Activated CD4-positive, alpha-beta T cell treated with anti-CD3 and anti-CD28 coated beads, Interleukin-2, amount 50 U/mL, for 24 hours (primary cell): Measurements from ENCODE around the gene RBP2.

Experiments
- DNase-seq, 2 donors: peaks; one replicate each; pipeline ENCODE4 v3.0.0-alpha.2; 2020; ENCODE audit warnings: low read depth in 1 of 2, low spot score in 1 of 2

The RBP2 gene

DNA sequence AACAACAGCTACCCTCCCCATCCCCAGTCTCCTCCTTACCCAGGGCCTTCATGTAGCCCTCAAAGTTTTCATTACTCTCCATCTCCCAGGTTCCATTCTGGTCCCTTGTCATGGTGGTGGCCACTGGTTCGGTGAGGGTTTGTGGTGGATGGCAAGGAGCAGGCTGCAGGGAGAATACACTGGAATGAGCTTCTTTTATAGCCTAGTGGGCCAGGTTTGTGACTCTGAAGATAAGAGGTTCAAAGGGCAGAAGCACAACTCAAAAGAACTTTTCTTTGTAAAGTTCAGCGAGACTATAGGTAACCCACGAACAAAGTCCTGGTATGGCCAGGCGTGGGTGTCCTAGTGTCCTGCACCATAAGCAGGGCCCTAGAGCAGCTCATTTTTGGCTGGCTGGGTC lies at the start of gene RBP2:
Gene RBP2 (minus strand): TSS at position 169 of the 400 bp plus-strand sequence. CDS start 57 bp downstream, at position 112.
- no peak for DNase-seq

- DNase-seq, result no peak
Measured at GRCh38 chr3:139524841-139525636, 48.7 kb upstream of the RBP2 start.

DNA sequence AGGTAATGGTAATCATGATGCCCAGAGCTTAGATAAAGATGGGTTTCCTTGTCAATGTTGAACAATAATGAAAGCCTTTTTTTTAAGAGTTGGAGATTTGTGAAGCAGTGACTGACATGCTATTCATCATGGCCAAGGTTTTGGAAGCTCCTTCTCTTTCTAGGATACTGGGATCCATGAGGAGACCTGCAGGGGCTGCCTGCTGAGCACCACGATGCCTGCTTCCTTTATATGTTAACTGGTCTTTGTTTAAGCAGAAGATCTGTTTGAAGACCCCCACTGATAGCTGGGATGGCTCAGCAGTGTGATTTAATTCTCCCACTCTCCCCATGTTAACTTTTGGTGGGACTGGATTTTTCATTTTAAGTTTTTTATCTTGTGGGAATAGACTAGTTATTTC lies 47.4 kb upstream of the RBP2 start:
- DNase-seq, result no peak

- DNase-seq, result no peak
Measured at GRCh38 chr3:139523166-139523565, 46.9 kb upstream of the RBP2 start.

DNA sequence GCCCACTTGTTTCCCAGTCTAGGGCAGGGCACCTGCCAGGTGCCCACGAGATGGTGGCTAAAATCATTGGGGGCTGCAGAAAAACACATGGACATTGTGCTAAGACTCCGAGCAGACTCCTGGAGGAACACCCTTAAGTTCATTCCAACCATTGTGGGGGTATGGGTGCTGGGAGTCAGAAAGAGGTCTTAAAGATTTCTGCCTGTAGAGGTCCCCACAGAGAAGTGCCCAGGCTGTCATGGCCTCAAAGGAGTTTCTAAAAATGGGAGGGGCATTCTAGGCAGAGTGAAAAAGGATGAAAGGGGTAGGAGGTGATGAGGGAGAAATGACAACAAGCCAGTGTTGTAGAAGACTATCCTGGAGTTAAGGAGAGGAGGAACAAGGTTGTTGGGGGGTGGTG lies 46.1 kb upstream of the RBP2 start:
- no peak for DNase-seq

DNA sequence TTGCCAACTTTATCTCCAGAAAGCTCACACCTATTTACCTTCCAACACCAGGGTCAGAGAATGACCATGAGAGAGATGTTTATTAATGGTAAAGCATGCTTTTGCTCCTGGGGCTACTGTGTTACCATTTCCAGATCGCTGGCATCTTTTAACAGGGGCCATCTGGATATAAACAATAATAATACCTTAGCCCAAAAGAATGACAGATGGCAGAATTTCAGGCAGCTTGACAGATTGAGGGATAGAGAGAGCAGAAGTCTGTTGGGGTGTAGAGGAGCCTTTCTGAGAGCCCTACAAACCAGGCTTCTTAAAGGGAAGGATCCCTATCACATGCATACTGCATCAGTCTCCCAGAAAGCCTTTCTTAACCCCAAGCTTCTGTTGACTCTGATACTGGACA lies 45.5 kb upstream of the RBP2 start:
- DNase-seq, result no peak

- no peak for DNase-seq
Measured at GRCh38 chr3:139521144-139521543, 44.8 kb upstream of the RBP2 start.

GRCh38 chr3:139519998-139520737 lies 43.9 kb upstream of the RBP2 start:
- no peak for DNase-seq

- DNase-seq, result no peak
Measured at GRCh38 chr3:139518926-139519842, 42.9 kb upstream of the RBP2 start.

DNA sequence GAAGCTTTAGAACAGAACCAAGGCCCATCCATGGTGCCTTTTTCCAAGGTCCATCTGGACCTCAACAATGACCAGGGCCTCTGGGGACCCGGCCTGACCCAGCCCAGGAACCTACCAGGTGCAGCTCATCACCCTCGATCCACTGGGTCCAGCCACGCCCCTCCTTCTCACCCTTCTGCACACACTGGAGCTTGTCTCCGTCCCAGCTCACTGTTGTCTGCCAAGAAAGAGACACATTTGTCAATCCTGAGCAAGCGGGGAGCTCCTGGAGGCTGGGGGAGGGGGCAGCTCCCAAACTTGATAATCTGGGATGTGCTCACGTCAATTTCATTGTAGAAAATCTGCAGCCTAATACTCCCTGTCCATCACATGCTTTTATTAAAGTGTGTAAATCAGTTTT lies 42.0 kb upstream of the RBP2 start:
- DNase-seq, result no peak

- DNase-seq, result no peak
Measured at GRCh38 chr3:139517321-139518065, 41.2 kb upstream of the RBP2 start.

GRCh38 chr3:139514741-139515140 lies 38.4 kb upstream of the RBP2 start:
- DNase-seq, result no peak

GRCh38 chr3:139509631-139510030 lies 33.3 kb upstream of the RBP2 start:
- DNase-seq, result no peak

GRCh38 chr3:139506766-139507165 lies 30.4 kb upstream of the RBP2 start:
- no peak for DNase-seq

GRCh38 chr3:139505829-139506386 lies 29.6 kb upstream of the RBP2 start:
- DNase-seq, result no peak

- DNase-seq, result no peak
Measured at GRCh38 chr3:139499536-139499935, 23.2 kb upstream of the RBP2 start.

GRCh38 chr3:139493826-139494385 lies 17.6 kb upstream of the RBP2 start:
- DNase-seq, result no peak

- DNase-seq, result no peak
Measured at GRCh38 chr3:139491966-139492365, 15.7 kb upstream of the RBP2 start.

GRCh38 chr3:139491027-139491700 lies 14.8 kb upstream of the RBP2 start:
- DNase-seq, result no peak

- DNase-seq, result no peak
Measured at GRCh38 chr3:139482206-139482605, 5.9 kb upstream of the RBP2 start.
